Liver (tissue), 3 donors: ENCODE measurements around the gene TMEM187.

Source experiments
- EGR1 ChIP-seq, 2 donors: IDR thresholded peaks; 2 replicates each; pipeline ENCODE4 v1.6.1; 2016 to 2018; ENCODE audit warnings: antibody characterized with exemption in 2 of 2, low read depth in 2 of 2
- GABPA ChIP-seq, 2 donors: IDR thresholded peaks in 1 of 2; conservative IDR thresholded peaks in 1 of 2; 2 replicates each; pipeline ENCODE4 v1.6.1; 2016; ENCODE audit warnings: antibody characterized with exemption in 2 of 2, mild to moderate bottlenecking in 1 of 2, moderate library complexity in 1 of 2
- JUND ChIP-seq, 2 donors: IDR thresholded peaks; 2 replicates each; pipeline ENCODE4 v1.6.1; 2016; ENCODE audit warnings: antibody characterized with exemption in 2 of 2
- RAD21 ChIP-seq, 2 donors: IDR thresholded peaks; 2 replicates each; pipeline ENCODE4 v1.6.1; 2016; ENCODE audit warnings: antibody characterized with exemption in 2 of 2, mild to moderate bottlenecking in 2 of 2
- RXRA ChIP-seq, 2 donors: IDR thresholded peaks; 2 replicates each; pipeline ENCODE4 v1.6.1; 2017 to 2018; ENCODE audit warnings: antibody characterized with exemption in 2 of 2, mild to moderate bottlenecking in 1 of 2
- SP1 ChIP-seq: IDR thresholded peaks from 2 replicates; pipeline ENCODE4 v1.6.1; 2018; ENCODE audit warnings: antibody characterized with exemption, mild to moderate bottlenecking
- TAF1 ChIP-seq: conservative IDR thresholded peaks from 2 replicates; pipeline ENCODE4 v1.6.1; 2016; ENCODE audit warnings: antibody characterized with exemption, mild to moderate bottlenecking
- YY1 ChIP-seq: IDR thresholded peaks from 2 replicates; pipeline ENCODE4 v1.6.1; 2016; ENCODE audit warnings: antibody characterized with exemption, mild to moderate bottlenecking
- TF ChIP-seq, protein P1 (sequence below): IDR thresholded peaks from 2 replicates; pipeline ENCODE4 v1.6.1; 2016; ENCODE audit warnings: antibody characterized with exemption, mild to moderate bottlenecking
- TF ChIP-seq, protein P2 (sequence below): fragments of 150-350 bp; IDR thresholded peaks from 2 replicates; pipeline ENCODE4 v1.5.1; 2017; ENCODE audit warnings: improper control_type of control experiment, low read depth, low read length; ENCODE audit not compliant: missing input control
- TF ChIP-seq, protein P3 (sequence below): IDR thresholded peaks from 2 replicates; pipeline ENCODE4 v1.6.1; 2016; ENCODE audit warnings: antibody characterized with exemption
- TF ChIP-seq, protein P4 (sequence below): IDR thresholded peaks from 2 replicates; pipeline ENCODE4 v1.6.1; 2016; ENCODE audit warnings: antibody characterized with exemption
- donor health status: healthy.
- donor health status: healthy.

DNA sequence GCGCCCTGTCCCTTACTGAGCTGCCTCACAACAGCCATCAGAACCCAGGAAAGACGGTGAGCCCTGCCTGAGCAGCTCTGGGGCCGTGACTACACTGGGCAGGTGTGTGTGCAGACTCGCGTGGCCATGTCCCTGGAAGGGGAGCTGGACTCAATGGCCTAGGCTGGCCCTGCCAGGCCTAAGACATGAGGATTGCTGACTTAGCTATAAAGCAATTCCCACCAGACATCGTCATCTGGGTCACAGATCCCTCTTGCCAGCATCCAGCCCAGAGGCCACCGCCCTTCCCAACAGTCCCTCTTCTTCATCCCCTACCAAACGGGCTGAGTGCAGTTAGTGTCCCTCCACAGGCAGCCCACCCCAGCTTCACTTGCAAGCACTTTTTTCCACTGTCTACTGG lies 41.4 kb upstream of the TMEM187 start:
- TF ChIP-seq, protein P1, sequence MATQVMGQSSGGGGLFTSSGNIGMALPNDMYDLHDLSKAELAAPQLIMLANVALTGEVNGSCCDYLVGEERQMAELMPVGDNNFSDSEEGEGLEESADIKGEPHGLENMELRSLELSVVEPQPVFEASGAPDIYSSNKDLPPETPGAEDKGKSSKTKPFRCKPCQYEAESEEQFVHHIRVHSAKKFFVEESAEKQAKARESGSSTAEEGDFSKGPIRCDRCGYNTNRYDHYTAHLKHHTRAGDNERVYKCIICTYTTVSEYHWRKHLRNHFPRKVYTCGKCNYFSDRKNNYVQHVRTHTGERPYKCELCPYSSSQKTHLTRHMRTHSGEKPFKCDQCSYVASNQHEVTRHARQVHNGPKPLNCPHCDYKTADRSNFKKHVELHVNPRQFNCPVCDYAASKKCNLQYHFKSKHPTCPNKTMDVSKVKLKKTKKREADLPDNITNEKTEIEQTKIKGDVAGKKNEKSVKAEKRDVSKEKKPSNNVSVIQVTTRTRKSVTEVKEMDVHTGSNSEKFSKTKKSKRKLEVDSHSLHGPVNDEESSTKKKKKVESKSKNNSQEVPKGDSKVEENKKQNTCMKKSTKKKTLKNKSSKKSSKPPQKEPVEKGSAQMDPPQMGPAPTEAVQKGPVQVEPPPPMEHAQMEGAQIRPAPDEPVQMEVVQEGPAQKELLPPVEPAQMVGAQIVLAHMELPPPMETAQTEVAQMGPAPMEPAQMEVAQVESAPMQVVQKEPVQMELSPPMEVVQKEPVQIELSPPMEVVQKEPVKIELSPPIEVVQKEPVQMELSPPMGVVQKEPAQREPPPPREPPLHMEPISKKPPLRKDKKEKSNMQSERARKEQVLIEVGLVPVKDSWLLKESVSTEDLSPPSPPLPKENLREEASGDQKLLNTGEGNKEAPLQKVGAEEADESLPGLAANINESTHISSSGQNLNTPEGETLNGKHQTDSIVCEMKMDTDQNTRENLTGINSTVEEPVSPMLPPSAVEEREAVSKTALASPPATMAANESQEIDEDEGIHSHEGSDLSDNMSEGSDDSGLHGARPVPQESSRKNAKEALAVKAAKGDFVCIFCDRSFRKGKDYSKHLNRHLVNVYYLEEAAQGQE: no peak
- TF ChIP-seq, protein P2, sequence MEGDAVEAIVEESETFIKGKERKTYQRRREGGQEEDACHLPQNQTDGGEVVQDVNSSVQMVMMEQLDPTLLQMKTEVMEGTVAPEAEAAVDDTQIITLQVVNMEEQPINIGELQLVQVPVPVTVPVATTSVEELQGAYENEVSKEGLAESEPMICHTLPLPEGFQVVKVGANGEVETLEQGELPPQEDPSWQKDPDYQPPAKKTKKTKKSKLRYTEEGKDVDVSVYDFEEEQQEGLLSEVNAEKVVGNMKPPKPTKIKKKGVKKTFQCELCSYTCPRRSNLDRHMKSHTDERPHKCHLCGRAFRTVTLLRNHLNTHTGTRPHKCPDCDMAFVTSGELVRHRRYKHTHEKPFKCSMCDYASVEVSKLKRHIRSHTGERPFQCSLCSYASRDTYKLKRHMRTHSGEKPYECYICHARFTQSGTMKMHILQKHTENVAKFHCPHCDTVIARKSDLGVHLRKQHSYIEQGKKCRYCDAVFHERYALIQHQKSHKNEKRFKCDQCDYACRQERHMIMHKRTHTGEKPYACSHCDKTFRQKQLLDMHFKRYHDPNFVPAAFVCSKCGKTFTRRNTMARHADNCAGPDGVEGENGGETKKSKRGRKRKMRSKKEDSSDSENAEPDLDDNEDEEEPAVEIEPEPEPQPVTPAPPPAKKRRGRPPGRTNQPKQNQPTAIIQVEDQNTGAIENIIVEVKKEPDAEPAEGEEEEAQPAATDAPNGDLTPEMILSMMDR: no peak
- TF ChIP-seq TAF1: no peak
- no peak for TF ChIP-seq RAD21 (IDR thresholded peaks at IDR 0.05)
- no peak for TF ChIP-seq GABPA (IDR thresholded peaks at IDR 0.05 in 1 of 2, conservative IDR thresholded peaks at IDR 0.05 in 1 of 2)
- TF ChIP-seq EGR1 (IDR thresholded peaks at IDR 0.05; ENCODE audit: low read depth in 2 of 2): no peak
- no peak for TF ChIP-seq JUND (IDR thresholded peaks at IDR 0.05)
- TF ChIP-seq, protein P3, sequence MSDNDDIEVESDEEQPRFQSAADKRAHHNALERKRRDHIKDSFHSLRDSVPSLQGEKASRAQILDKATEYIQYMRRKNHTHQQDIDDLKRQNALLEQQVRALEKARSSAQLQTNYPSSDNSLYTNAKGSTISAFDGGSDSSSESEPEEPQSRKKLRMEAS: no peak
- no peak for TF ChIP-seq SP1
- TF ChIP-seq YY1: no peak
- no peak for TF ChIP-seq RXRA (IDR thresholded peaks at IDR 0.05)
- TF ChIP-seq, protein P4, sequence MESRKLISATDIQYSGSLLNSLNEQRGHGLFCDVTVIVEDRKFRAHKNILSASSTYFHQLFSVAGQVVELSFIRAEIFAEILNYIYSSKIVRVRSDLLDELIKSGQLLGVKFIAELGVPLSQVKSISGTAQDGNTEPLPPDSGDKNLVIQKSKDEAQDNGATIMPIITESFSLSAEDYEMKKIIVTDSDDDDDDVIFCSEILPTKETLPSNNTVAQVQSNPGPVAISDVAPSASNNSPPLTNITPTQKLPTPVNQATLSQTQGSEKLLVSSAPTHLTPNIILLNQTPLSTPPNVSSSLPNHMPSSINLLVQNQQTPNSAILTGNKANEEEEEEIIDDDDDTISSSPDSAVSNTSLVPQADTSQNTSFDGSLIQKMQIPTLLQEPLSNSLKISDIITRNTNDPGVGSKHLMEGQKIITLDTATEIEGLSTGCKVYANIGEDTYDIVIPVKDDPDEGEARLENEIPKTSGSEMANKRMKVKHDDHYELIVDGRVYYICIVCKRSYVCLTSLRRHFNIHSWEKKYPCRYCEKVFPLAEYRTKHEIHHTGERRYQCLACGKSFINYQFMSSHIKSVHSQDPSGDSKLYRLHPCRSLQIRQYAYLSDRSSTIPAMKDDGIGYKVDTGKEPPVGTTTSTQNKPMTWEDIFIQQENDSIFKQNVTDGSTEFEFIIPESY: no peak
